Stimulated activated CD8-positive, alpha-beta memory T cell treated with anti-CD3 and anti-CD28 coated beads, Interleukin-4, amount 100 ng/mL, for 1 hour (primary cell): ENCODE data around the gene CRTC2.

Experiments used
- DNase-seq, 2 donors: peaks; one replicate each; pipeline ENCODE4 v3.0.0-alpha.2; 2020; ENCODE audit warnings: low read depth in 2 of 2, low spot score in 1 of 2

Gene CRTC2

GRCh38 chr1:153899509-153899908 is 58.9 kb downstream of the CRTC2 start:
- DNase-seq, result no peak
